AG10803 (cell line): ENCODE results near the gene VCAN.

ENCODE experiments used
- DNase-seq: peaks from one replicate; pipeline ENCODE4 v3.0.0; 2010; ENCODE audit warnings: low read depth
- H3K4me3 ChIP-seq: 2 replicates; pipeline ENCODE4 v1.5.1; 2011; ENCODE audit warnings: mild to moderate bottlenecking, low read length, control low read depth
- CTCF ChIP-seq: conservative IDR thresholded peaks from 2 replicates; pipeline ENCODE4 v1.5.1; 2011; ENCODE audit warnings: mild to moderate bottlenecking, low read length, control low read depth, inconsistent platforms

VCAN gene

GRCh38 chr5:83446253-83446947 lies 25.1 kb upstream of the VCAN start:
- no peak for DNase-seq
- H3K4me3 ChIP-seq: no peak overlapping the region
- no peak for TF ChIP-seq CTCF

GRCh38 chr5:83447533-83447932 lies 24.0 kb upstream of the VCAN start:
- TF ChIP-seq CTCF: no peak
- DNase-seq: no peak
- H3K4me3 ChIP-seq: no peak overlapping the region

GRCh38 chr5:83450183-83450966 lies 21.2 kb upstream of the VCAN start:
- DNase-seq: no peak
- no peak overlapping the region for H3K4me3 ChIP-seq

GRCh38 chr5:83450967-83451248 lies 20.6 kb upstream of the VCAN start:
- TF ChIP-seq CTCF: no peak
- no peak overlapping the region for H3K4me3 ChIP-seq
- no peak for DNase-seq

More at GRCh38 chr5:83450183-83450966, 21.2 kb upstream of the VCAN start:
- TF ChIP-seq CTCF: no peak

- DNase-seq: no peak
- no peak for TF ChIP-seq CTCF
Measured at GRCh38 chr5:83451955-83452354, 19.6 kb upstream of the VCAN start.

GRCh38 chr5:83453937-83454336 lies 17.6 kb upstream of the VCAN start:
- DNase-seq: no peak
- no peak overlapping the region for H3K4me3 ChIP-seq
- TF ChIP-seq CTCF: no peak

More at GRCh38 chr5:83451955-83452354, 19.6 kb upstream of the VCAN start:
- no peak overlapping the region for H3K4me3 ChIP-seq

GRCh38 chr5:83464261-83464660 lies 7.3 kb upstream of the VCAN start:
- no peak for TF ChIP-seq CTCF
- no peak overlapping the region for H3K4me3 ChIP-seq
- no peak for DNase-seq
